Epithelial cell of esophagus (primary cell): ENCODE measurements around the gene CAPN8.
A peak's percentile ranks its signal among the peaks of the same experiment; 100 is the strongest.

Experiments used
- DNase-seq: peaks from one replicate; pipeline ENCODE4 v3.0.0; 2010; ENCODE audit warnings: low read depth
- H3K4me3 ChIP-seq: 2 replicates; pipeline ENCODE4 v1.5.1; 2011; ENCODE audit warnings: mild to moderate bottlenecking, low read length, control low read depth
- CTCF ChIP-seq: IDR thresholded peaks from 2 replicates; pipeline ENCODE4 v1.5.1; 2011; ENCODE audit warnings: low read depth, mild to moderate bottlenecking, low read length, control low read depth, inconsistent platforms; ENCODE audit not compliant: insufficient read depth; ENCODE audit errors: missing control alignments

Gene CAPN8

GRCh38 chr1:223700942-223701637 is 35.6 kb upstream of the CAPN8 start:
- DNase-seq = peak; percentile 94
- no peak for TF ChIP-seq CTCF
- no peak overlapping the region for H3K4me3 ChIP-seq

GRCh38 chr1:223700388-223700918 is 35.0 kb upstream of the CAPN8 start:
- no peak overlapping the region for H3K4me3 ChIP-seq
- no peak for DNase-seq
- TF ChIP-seq CTCF = no peak

GRCh38 chr1:223695941-223696340 is 30.4 kb upstream of the CAPN8 start:
- no peak for TF ChIP-seq CTCF
- DNase-seq = no peak
- no peak overlapping the region for H3K4me3 ChIP-seq

GRCh38 chr1:223695014-223695548 is 29.6 kb upstream of the CAPN8 start:
- no peak overlapping the region for H3K4me3 ChIP-seq
- DNase-seq = no peak
- no peak for TF ChIP-seq CTCF

GRCh38 chr1:223691121-223691520 is 25.6 kb upstream of the CAPN8 start:
- no peak for DNase-seq
- no peak overlapping the region for H3K4me3 ChIP-seq
- no peak for TF ChIP-seq CTCF

- no peak for DNase-seq
- no peak overlapping the region for H3K4me3 ChIP-seq
- TF ChIP-seq CTCF = no peak
Observed at GRCh38 chr1:223684488-223684792, 18.9 kb upstream of the CAPN8 start.
